ENCODE results near the gene SH3RF3.
"Not testable (repeated sequence)": the region's sequence is repeated elsewhere in the genome, so short reads cannot be mapped to it uniquely, and the experiment has no call there.

The SH3RF3 gene

DNA sequence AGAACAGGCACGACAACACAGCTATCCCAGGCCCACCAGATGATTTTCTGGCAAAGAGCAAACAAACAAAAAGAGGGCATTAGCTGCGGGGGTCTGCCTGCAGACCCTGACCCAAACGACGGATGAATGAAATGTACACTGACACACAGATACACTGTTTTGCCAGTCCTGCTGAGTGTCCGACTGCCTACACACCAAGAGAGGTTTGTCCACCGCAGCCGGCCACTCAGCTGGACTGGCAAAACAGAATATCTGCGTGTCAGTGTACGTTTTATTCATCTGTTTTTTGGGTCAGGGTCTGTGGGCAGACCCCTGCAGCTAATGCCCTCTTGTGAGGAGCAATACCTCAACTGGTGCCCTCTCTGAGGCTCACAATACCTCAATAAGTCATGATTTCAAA is 10.7 kb upstream of the SH3RF3 start:
- no peak for DNase-seq

DNA sequence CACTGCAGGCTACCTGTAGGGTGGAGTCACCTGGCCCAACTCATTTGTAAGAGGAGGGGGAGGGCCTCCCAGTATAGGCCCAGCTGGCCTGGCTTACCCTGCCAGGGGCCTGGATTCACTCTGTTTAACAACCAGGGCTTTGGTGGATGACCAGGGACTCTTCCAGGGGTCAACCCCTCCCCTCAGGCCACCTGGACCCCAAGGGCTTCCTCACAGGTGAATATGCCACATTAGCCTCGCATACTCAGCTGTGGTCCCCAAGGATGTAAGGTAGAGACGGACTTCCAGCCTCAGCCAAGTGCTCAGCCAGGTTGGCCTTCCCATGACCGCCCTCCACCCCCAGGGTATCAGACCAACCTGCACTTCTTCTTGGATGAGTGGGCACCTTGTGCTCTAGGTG is 8.8 kb upstream of the SH3RF3 start:
- DNase-seq: no peak

DNA sequence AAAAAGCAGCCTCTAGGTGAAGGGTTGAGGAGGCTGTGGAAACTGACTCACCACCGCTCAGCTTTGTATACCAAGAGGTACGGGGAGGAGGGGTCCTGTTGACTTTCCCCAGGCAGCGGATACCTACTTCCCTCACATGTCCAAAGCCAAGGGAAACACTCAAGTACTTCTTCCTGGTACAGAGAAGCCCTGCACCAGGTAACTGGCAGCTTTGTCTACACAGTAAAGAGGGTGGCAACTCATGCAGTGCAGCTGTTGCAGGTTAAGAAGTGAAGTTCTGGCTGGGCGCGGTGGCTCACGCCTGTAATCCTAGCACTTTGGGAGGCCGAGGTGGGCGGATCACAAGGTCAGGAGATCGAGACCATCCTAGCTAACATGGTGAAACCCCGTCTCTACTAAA is 8.3 kb upstream of the SH3RF3 start:
- not testable (repeated sequence) for DNase-seq

DNA sequence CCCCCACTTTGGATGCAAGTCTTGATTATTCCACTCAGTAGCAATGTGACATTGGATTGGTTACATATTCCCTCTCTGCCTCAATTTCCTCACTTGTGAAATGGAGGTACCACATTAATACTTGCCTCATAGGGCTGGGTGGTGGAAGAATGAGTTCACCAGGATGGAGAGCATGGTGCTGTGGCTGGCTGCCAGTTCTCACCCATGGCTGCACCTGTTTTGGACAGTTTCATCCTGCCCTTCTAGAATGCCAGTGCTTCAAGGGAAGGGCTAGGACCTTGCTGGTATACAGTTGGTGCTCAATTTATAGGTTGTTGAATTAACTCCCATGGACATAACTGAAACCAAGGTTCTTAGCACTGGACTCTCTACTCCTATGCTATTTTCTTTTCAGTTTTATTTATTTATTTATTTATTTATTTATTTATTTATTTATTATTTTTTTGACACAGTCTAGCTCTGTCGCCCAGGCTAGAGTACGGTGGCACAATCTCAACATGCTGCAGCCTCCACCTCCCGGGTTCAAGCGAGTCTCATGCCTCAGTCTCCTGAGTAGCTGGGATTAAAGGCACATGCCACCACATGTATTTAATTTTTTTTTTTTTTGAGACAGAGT is 5.3 kb upstream of the SH3RF3 start:
- DNase-seq: no peak

DNA sequence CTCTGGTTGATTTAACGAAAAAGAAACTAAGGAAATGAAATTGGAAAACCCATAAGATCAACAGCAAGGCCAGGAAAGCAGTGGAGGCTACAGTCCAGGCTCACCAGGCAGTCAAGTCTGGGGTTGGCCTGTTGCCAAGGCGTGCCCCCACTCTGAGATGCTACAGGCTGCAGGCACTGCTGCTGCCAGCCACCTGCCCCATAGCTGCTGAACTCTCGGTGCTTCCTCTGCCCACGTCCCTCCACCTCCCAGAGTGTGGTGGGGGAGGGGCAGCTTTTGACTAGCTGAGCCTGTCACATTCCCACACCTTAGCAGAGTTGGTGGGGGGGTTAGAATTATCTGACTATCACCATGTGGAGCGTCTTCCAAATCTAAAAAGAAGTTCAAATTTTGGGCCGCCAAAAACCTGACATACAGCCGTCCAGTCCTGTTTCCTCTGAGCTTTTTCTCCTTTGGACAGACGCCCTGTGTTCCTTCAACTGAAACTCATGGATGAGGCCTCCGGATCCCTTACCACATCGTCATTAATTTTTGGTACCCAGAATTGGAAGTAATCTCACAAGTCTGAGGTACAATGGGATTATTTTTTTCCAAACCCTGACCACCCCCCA is 3.9 kb upstream of the SH3RF3 start:
- no peak for DNase-seq

DNA sequence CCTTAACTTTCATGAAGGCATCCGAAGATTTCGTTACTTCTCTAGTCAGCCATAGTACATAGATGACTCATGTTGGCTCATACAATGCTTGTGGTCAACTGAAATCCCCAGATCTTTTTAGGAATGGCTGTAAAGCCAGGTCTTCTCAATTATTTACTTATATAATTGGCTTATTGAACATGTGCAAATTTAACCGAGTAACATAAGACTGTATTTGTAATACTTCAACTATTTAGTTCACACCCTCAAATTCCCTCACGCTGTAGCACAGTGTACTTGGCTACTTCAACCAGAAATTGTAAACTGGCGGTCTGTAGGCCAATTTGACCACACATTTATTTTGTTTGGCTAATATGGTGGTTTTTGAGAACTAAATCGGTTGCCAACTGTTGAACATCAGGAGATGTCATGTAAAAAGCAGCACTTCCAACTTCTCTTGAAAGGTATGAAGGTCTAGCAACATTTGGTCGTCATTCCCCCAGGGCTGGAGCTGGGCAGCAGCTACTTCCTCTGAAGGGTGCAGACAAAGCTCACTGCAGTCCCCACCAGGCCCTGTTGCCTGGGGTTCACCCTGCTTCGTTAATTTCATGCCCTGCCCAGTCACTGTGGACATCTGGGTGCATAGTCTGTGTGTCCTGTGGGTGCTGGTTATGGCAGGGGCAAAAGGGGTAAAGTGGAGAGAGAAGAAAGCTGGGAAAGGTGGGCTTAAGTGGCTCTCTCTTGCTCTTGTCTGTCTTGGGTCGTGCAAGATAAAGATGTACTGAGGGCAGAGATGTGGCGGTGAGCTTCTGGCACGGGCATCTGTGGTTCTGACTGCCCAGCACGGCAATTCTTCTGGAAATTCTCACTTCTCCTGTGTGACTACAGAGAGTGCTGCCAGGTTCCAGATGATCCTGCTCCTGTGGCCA is 3.2 kb upstream of the SH3RF3 start:
- no peak for DNase-seq

DNA sequence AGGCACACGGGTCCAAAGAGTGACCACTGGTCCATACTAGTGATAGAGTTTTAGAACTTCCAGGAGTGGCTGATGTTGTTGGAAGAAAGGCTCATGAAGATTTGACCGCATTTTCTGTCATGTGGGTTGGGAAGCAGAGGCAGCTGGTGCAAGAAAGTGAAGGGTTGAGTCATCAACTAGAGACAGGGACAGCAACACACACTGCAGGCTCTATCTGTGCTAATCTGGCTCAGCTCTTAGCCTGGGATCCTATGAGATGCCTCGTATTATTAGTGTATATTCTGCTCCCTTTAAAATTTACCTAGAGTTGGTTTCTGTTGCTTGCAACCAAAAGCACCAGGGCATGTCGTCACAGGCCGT is 2.5 kb upstream of the SH3RF3 start:
- DNase-seq: no peak

DNA sequence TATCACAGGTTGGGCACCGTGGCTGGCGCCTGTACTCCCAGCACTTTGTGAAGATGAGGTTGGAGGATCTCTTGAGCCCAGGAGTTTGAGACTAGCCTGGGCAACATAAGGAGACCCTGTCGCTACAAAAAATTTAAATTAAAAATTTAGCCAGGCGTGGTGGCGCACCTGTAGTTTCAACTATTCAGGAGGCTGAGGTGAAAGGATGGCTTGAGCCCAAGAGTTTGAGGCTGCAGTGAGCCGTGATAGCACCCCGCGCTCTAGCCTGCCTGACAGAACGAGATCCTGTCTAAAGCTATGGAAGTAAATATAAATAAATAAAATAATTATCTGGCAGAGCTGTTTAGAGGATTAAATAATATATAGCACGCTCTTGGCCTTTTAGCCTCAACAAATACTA is 1.4 kb upstream of the SH3RF3 start:
- DNase-seq: no peak

DNA sequence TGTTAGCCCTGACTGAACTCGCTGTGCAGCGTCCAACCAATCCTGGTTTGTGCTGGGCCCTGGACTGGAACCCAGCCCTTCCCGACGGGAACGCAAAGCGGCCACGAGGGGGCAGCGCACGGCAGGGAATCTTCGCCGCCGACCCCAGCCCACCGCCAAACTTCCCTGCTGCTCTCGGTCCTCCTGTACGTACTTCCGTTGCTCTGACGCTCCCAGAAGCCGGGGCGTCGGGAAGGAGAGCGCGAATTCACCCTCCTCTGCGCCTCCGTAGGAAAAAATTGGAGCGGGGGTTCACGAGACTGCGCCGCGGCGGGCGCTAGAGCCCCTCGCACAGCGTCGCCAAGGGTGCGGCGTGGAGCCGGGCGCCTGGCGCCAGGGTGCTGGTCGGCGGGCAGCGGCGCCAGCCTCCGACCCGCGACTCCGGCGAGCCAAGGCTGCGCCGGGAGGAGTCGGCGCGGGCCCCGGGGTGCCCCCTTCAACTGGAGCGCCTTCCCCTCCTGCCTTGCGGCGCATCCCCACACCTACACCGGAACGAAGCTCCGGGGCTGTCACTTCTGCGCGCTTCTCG is 873 bp upstream of the SH3RF3 start:
- peak; percentile 95 for DNase-seq

DNA sequence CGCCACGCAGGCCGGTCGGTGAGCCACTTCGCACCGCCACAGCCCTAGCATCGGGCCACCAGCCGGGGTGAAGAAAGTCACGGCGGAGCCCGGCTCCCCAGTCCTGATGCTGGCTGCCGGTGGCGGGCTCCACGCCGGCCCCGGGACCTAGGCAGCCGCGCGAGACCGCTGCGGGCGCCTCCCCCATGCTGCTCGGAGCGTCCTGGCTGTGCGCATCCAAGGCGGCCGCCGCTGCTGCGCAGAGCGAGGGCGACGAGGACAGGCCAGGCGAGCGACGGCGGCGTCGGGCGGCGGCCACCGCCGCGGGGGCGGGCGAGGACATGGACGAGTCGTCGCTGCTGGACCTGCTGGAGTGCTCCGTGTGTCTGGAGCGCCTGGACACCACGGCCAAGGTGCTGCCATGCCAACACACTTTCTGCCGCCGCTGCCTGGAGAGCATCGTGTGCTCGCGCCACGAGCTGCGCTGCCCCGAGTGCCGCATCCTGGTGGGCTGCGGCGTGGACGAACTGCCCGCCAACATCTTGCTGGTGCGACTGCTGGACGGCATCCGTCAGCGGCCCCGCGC is 433 bp downstream of the SH3RF3 start:
- peak; percentile 84 for DNase-seq

DNA sequence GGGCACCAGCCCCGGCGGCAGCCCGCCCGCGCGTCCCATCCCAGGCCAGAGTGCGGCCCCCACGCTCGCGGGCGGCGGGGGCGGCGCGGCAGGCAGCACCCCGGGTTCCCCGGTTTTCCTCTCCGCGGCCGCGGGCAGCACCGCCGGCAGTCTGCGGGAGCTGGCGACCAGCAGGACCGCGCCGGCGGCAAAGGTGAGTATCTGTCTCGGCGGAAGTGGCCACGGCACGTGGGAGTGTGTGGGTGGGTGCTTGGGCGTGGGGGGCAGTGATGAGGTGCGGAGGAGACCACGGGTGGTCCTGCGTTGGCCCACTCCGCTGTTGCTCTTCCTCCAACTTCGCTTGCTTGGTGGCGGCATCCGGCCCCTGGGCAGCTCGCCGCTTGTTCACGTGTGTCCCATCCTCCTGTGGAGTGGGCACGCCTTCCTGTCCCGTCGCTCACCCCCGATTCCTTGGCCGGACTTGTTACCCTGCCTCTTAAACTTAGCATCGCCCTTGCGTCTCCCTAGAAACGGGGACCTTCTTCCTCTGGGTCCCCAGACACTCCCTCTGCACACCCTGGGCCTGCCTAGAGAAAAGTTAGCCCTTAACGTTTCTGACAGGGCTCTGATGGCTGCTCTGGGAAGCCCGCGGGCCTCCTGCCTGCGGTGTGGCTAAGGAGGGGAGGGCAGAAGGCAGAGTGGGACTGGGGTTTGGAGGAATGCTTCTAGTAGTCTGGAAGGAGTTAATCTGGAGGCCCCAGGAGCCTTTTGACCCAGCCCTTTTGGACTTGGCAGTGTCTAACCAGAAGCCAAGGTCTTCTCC is 1.1 kb downstream of the SH3RF3 start:
- DNase-seq: peak; percentile 51

DNA sequence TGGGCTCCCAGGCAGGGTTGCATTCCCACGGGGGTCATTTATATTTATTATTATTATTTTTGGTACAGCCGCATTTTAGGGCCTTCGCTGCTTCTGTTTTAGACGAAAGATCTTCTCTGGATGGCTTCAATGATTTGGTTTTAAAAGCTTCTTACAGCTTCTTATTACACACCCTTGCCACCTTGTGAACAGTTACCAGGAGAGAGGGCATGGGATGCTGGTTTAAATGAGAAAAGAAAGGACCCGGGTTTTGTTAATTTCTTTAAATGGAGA is 1.7 kb downstream of the SH3RF3 start:
- no peak for DNase-seq

DNA sequence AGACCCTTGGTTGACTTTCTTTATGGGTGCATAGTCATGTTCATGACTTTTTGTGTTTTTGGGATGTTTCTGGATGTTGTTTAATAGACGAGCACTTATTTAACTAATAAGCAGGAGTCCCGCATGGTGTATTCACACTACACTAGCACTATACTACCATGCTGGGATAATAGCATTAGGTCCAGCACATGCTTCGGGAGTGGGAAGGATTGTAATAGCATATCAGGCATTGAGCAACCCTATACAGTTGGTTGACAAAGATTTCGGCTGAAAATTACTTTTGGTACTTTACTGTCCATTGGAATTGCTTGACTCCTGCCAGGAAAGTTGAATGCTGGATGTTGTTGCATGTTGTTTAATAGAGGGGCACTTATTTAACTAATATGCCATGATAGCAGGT is 2.8 kb downstream of the SH3RF3 start:
- DNase-seq: no peak

DNA sequence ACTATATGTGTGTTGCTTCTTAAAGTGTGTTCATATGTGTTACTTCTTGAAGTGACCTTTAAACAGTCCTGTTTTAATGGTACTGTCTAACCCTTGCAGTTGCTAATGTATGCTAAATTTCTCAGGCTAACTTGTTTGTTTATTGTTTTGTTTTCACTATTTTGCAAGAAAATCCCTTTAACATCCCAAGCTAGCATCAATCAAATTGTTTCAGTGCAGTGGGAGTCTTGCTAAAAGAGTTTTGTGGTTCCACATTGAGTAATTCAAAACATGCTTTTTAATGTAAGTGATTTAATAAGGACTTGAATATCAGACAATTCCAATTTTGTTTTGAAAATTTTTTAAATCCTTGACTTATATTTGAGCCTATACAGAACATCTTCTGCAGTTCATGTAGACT is 3.6 kb downstream of the SH3RF3 start:
- no peak for DNase-seq

DNA sequence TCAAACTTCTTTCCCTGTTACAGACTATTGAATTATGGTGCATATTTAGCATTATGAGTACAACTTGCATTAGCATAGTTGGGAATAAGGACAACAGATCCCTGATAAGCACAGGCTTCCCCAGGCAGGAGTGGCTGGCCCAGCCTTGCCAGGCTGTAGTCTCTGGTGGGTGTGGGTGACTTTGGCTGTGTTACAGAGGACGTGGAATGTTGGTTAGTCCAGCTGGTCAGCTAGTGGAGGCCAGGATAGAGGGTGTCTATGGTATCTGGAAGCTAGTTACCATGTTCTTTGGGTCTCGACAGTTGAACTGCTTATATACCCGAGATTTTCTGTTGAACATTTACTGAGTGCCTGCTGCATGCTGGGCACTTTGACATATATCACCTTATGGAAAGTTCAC is 4.7 kb downstream of the SH3RF3 start:
- DNase-seq: no peak

DNA sequence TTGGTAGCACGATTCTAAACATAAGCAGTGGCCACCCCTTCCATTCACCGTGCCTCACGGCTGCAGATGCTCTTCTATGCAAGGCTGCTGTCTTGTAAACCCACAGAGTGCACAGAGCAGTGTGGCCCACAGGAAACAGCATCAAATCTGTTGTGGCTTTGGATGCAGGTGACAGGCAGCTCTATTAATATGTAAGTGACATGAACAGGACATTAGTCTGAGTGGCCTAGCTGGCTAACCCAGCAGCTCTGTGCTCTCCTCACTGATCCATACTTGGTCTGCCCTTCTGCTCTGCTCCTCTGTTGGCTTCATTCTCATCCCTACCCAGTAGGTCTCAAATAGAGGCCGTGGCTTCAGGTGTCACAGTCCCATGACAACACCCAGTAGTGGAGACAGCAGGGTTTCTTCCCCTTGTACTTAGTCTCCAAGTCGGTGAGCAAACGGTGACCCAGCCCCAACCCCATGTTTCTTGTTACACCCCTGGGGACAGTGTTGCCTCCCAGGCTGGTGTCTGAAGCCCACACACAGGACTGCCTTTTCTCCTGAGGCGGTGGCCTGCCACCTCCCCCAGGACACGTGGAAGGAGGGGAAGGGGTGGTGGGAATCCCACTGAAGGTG is 5.8 kb downstream of the SH3RF3 start:
- DNase-seq: no peak

DNA sequence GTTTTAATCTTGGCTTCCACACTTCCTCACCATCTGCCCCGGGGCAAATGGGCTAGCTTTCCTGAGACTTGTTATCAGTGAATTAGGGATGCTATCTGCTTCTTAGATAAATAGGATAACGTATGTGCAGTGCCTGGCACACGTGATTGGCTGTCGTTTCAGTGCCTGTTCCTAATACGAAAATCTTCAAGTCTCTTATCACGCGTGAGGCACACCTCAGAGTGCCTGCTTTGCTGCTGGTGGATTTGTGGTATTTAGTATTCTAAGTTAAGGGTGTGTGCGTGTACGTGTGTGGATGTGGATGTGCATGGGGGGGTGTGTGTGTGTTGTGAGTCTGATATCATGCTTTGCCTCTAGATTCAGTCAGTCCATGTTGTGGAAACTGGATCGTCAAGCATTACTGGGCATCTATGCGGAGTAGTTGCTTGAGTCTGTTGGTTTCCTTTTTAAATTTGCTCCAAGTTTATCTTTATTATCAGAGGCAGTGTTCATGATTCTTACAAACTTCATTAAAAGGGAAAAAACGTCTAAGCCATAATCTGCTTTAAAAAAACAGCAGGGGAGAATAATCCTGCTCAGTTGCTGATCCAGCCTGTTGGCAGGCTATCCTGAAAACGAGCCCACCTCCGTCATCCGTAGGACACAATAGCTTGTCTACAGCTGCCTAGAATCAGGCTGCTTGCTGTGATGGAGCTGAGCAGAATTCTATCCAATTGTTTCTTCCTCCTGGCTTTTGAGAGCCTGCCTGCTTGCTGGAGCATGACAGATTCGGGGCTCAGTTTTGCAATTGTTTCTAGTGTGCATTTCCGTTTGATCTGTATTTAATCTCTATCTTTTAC is 6.6 kb downstream of the SH3RF3 start:
- peak; percentile 70 for DNase-seq

DNA sequence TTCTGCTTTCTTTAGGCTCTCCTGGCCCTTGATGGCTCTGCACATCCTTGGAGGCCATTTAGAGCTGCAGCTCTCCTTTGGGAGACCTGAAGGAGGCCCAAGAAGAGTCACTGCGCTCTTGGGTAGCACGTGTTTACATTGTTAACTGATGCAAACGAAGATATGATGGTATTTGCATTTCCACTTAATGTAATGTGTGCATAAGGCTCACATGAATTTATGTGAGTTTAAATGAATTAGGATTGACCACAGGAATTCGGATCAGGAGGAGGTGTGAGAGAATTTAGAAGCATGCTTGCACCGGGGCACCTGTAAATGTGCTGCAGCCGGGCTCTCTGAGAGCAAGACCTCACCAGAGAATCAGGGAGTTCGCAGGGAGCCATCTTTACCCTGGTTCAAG is 7.5 kb downstream of the SH3RF3 start:
- no peak for DNase-seq

DNA sequence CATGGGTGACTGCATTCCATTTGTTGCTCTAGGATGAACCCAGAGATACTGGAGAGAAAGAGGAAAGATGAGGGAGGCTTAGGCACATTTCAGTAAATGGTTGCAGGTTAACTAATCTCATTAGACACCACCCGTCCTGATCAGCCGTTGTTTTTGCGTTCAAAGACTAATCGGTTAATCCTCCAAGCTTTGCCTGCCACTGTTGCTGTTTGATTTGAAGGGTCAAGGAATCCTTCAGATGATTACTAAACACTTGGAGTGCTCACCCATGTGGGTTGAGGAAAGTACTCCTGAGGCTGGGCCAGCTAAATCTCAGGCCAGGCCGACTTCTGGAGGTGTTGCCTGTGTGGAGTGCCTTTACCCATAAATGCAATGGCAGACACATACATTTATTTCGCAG is 8.6 kb downstream of the SH3RF3 start:
- DNase-seq: no peak

DNA sequence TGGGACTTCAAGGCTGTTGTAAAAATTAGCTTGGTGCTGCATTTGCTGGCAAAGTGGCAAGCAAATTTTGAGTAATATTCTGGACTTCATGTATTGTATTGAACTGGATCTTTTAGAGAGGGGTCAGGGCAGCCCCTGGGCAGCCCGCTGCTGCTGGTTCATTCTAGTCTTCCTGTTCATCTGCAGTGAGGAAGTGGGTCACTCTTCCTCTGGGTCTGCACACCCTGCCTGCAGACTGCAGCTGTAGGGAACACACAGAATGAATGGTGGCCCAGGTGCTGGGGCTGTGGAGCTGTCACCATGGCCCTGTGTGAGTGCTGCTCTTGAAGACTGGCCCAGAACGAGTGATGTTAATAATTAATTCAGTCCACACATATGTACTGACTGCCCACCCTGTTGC is 9.4 kb downstream of the SH3RF3 start:
- DNase-seq: no peak

DNA sequence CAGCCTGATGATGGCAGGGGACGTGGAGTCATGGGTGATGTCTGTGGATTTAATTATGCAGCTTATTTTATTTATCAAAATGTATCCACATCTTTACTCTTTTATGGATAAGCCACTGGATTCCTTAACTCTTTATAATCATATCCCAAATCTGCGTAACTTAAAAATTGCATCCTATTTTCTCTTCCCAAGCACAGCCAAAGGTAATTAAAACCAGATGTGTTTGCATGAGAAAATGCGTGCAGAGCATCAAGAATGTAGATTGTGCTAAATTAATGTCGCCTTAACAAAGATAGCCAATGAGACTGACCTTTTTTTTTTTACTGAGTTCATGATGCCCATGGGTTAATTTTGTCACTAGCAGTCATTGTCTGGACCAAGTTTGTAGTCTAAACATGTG is 10.0 kb downstream of the SH3RF3 start:
- DNase-seq: no peak
